Measurements from ENCODE around the gene CD3E. TPM values are rescaled to one million over a fixed set of nuclear protein-coding genes. Genes with fewer than 3 reads are reported as not detected.

The CD3E gene
- total and polyA plus RNA-seq, 9 of the 15 experiments (the other 6 are each of a cell fraction or from before 2014, with no cell fraction given): 0.07 to 0.62 (median 0.19) TPM; not detected in 5

GRCh38 chr11:118359295-118359958 lies 54.9 kb downstream of the CD3E start, which contains the start of gene UBE4A (continued):
- peak; percentile 86 for TF ChIP-seq NKRF (IDR thresholded peaks at IDR 0.05; ENCODE audit: borderline replicate concordance)
- no peak for TF ChIP-seq MECOM (CRISPR knock-in tag; IDR thresholded peaks at IDR 0.05)
- TF ChIP-seq PYGO2 (tag; IDR thresholded peaks at IDR 0.05): no peak
- TF ChIP-seq RBM17 (IDR thresholded peaks at IDR 0.05; ENCODE audit: borderline replicate concordance, low read depth, low read length): no peak
- no peak for TF ChIP-seq RAD51 (IDR thresholded peaks at IDR 0.05; ENCODE audit: borderline replicate concordance, low read depth)
- no peak for TF ChIP-seq MCM3 (IDR thresholded peaks at IDR 0.05)
- no peak for TF ChIP-seq ZNF518B (CRISPR knock-in tag; IDR thresholded peaks at IDR 0.05)
- TF ChIP-seq, protein P1, sequence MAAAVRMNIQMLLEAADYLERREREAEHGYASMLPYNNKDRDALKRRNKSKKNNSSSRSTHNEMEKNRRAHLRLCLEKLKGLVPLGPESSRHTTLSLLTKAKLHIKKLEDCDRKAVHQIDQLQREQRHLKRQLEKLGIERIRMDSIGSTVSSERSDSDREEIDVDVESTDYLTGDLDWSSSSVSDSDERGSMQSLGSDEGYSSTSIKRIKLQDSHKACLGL (CRISPR knock-in tag; IDR thresholded peaks at IDR 0.05; ENCODE audit: borderline replicate concordance, poor library complexity, severe bottlenecking): no peak
- TF ChIP-seq TEAD2 (tag; IDR thresholded peaks at IDR 0.05): no peak
- TF ChIP-seq TGIF2 (CRISPR knock-in tag; IDR thresholded peaks at IDR 0.05): no peak
- no peak for TF ChIP-seq ARHGAP35 (IDR thresholded peaks at IDR 0.05; ENCODE audit: partially characterized antibody)
- TF ChIP-seq POLR2A (conservative IDR thresholded peaks at IDR 0.05): peak; percentile 91
- TF ChIP-seq TSC22D4 (tag; IDR thresholded peaks at IDR 0.05): no peak
- TF ChIP-seq DDX20 (tag; IDR thresholded peaks at IDR 0.05; ENCODE audit: low read depth): no peak
- peak; percentile 76; the same call in 1 of the 2 replicates for TF ChIP-seq CEBPG (CRISPR knock-in tag; IDR thresholded peaks at IDR 0.05)
- TF ChIP-seq CEBPG (tag; conservative IDR thresholded peaks at IDR 0.05 in 1 of 2, IDR thresholded peaks at IDR 0.05 in 1 of 2): peak; percentile 90 to 94
- no peak for TF ChIP-seq MYNN (IDR thresholded peaks at IDR 0.05)
- no peak for TF ChIP-seq MYNN (CRISPR knock-in tag; IDR thresholded peaks at IDR 0.05)
- no peak for TF ChIP-seq ZNF778 (CRISPR knock-in tag; IDR thresholded peaks at IDR 0.05)
- TF ChIP-seq, protein P2, sequence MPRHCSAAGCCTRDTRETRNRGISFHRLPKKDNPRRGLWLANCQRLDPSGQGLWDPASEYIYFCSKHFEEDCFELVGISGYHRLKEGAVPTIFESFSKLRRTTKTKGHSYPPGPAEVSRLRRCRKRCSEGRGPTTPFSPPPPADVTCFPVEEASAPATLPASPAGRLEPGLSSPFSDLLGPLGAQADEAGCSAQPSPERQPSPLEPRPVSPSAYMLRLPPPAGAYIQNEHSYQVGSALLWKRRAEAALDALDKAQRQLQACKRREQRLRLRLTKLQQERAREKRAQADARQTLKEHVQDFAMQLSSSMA (CRISPR knock-in tag; IDR thresholded peaks at IDR 0.05): no peak
- TF ChIP-seq ELF1 (tag; IDR thresholded peaks at IDR 0.05): peak; percentile 95

Data from K562 (cell line).